ENCODE data around the gene MYH7B. TPM values are rescaled to one million over a fixed set of nuclear protein-coding genes. Genes with fewer than 3 reads are reported as not detected.

Gene MYH7B
- total RNA-seq, 5 donors from 2014 or later (not counting 1 experiment from before 2014, with no cell fraction given): 0.48 to 0.76 (median 0.67) TPM

- H3K4me1 ChIP-seq (ENCODE audit: control insufficient read depth in 1 of 2, extremely low read depth in 1 of 2, insufficient read depth in 2 of 2, low read length in 2 of 2): no peaks in the 10 kb centered on the region
- H3K36me3 Mint-ChIP-seq: no peaks in the 10 kb centered on the region
- no peak for ATAC-seq (replicated peaks in 1 of 4)
- no peaks in the 10 kb centered on the region for H3K9me3 ChIP-seq
- H3K4me3 Mint-ChIP-seq: no peak overlapping the region
- 80% methylated on average over 3 of the region's 7 CpGs for WGBS (ENCODE audit: insufficient coverage)
- no peak overlapping the region for H3K4me3 ChIP-seq (ENCODE audit: control insufficient read depth in 1 of 2, extremely low read depth in 1 of 2, low read length in 1 of 2)
- no peaks in the 10 kb centered on the region for H3K4me1 Mint-ChIP-seq
- CTCF ChIA-PET: no interaction called here
- no peak overlapping the region for H3K27ac ChIP-seq (ENCODE audit: low read length)
- no peaks in the 10 kb centered on the region for H3K27me3 Mint-ChIP-seq
- peaks cover 0 to 4% of the 10 kb centered on the region in 2 experiments for H3K27me3 ChIP-seq (replicated peaks in 1 of 2; ENCODE audit: control insufficient read depth in 2 of 2, extremely low read depth in 1 of 2, insufficient read depth in 2 of 2, low read length in 1 of 2)
- H3K27ac Mint-ChIP-seq: no peak overlapping the region
- no peaks in the 10 kb centered on the region for H3K36me3 ChIP-seq (ENCODE audit: control insufficient read depth in 2 of 2, extremely low read depth in 1 of 2, insufficient read depth in 1 of 2, low read length in 1 of 2)
- POLR2A ChIA-PET: no interaction called here
- no peaks in the 10 kb centered on the region for H3K9me3 Mint-ChIP-seq
- no peak for DNase-seq
Observed at GRCh38 chr20:34968042-34968775, 12.5 kb downstream of the MYH7B start.

GRCh38 chr20:34970193-34970840 lies 14.6 kb downstream of the MYH7B start:
- POLR2A ChIA-PET: no interaction called here
- WGBS (ENCODE audit: insufficient coverage): 85% methylated on average over 4 of the region's 7 CpGs
- DNase-seq: no peak

GRCh38 chr20:34970846-34971560 lies 15.3 kb downstream of the MYH7B start:
- CTCF ChIA-PET: interaction anchor here in 1 of 2 donors (0.5 kb wide), 1 partner anchor 664 kb away, joined by 5 read pairs; no protein-coding TSS in a partner anchor
- POLR2A ChIA-PET: no interaction called here
- Mint-ChIP-seq H3K27me3 (no peaks in the 10 kb centered on the region), H3K4me1 (no peaks in the 10 kb centered on the region), H3K9me3 (no peaks in the 10 kb centered on the region), H3K27ac (no peak overlapping the region), H3K4me3 (no peak overlapping the region), H3K36me3 (no peaks in the 10 kb centered on the region)
- H3K27me3 ChIP-seq (replicated peaks in 1 of 2; ENCODE audit: control insufficient read depth in 2 of 2, extremely low read depth in 1 of 2, insufficient read depth in 2 of 2, low read length in 1 of 2): peaks cover 0 to 5% of the 10 kb centered on the region in 2 experiments
- WGBS (ENCODE audit: insufficient coverage): 87% methylated on average over 7 of the region's 9 CpGs
- H3K36me3 ChIP-seq (ENCODE audit: control insufficient read depth in 2 of 2, extremely low read depth in 1 of 2, insufficient read depth in 1 of 2, low read length in 1 of 2): no peaks in the 10 kb centered on the region
- DNase-seq: no peak
- H3K9me3 ChIP-seq: no peaks in the 10 kb centered on the region
- H3K4me1 ChIP-seq (ENCODE audit: control insufficient read depth in 1 of 2, extremely low read depth in 1 of 2, insufficient read depth in 2 of 2, low read length in 2 of 2): no peaks in the 10 kb centered on the region
- no peak overlapping the region for H3K4me3 ChIP-seq (ENCODE audit: control insufficient read depth in 1 of 2, extremely low read depth in 1 of 2, low read length in 1 of 2)
- no peak for ATAC-seq (replicated peaks in 1 of 4)
- H3K27ac ChIP-seq (ENCODE audit: low read length): no peak overlapping the region

More at GRCh38 chr20:34970193-34970840, 14.6 kb downstream of the MYH7B start:
- Histone ChIP-seq H3K9me3 (no peaks in the 10 kb centered on the region), H3K27me3 (replicated peaks in 1 of 2; ENCODE audit: control insufficient read depth in 2 of 2, extremely low read depth in 1 of 2, insufficient read depth in 2 of 2, low read length in 1 of 2) (peaks cover 0 to 4% of the 10 kb centered on the region in 2 experiments), H3K4me1 (ENCODE audit: control insufficient read depth in 1 of 2, extremely low read depth in 1 of 2, insufficient read depth in 2 of 2, low read length in 2 of 2) (no peaks in the 10 kb centered on the region), H3K36me3 (ENCODE audit: control insufficient read depth in 2 of 2, extremely low read depth in 1 of 2, insufficient read depth in 1 of 2, low read length in 1 of 2) (no peaks in the 10 kb centered on the region), H3K4me3 (ENCODE audit: control insufficient read depth in 1 of 2, extremely low read depth in 1 of 2, low read length in 1 of 2) (no peak overlapping the region), H3K27ac (ENCODE audit: low read length) (no peak overlapping the region)
- Mint-ChIP-seq H3K4me1 (no peaks in the 10 kb centered on the region), H3K4me3 (no peak overlapping the region), H3K9me3 (no peaks in the 10 kb centered on the region), H3K36me3 (no peaks in the 10 kb centered on the region), H3K27ac (no peak overlapping the region), H3K27me3 (no peaks in the 10 kb centered on the region)
- ATAC-seq (replicated peaks in 1 of 4): no peak
- CTCF ChIA-PET: interaction anchor here in 1 of 2 donors (0.5 kb wide), 1 partner anchor 663 kb away, joined by 5 read pairs; no protein-coding TSS in a partner anchor

GRCh38 chr20:34971561-34972235 lies 16.0 kb downstream of the MYH7B start:
- Mint-ChIP-seq H3K9me3 (no peaks in the 10 kb centered on the region), H3K27ac (no peak overlapping the region)
- CTCF ChIA-PET: no interaction called here

DNA sequence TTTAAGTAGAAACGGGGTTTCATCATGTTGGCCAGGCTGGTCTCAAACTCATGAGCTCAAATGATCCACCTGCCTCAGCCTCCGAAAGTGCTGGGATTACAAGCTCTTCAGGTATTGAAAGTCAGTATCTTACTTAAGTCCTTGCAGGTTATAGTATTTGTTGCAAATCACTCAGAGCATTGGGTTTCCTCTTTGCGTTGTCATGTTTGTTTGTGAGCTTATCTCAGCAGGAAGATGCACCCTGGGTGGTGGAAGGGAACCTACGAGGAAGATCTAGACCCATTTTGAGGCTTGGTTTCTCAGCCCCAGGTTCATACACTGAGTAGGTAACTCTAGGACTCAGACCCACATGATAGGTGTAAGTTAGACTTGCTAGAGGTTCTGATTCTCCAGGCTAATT lies 18.6 kb downstream of the MYH7B start:
- ATAC-seq (replicated peaks in 1 of 4): no peak
- Mint-ChIP-seq H3K9me3 (no peaks in the 10 kb centered on the region), H3K4me1 (no peaks in the 10 kb centered on the region), H3K36me3 (no peaks in the 10 kb centered on the region), H3K27me3 (peaks cover 5 to 13% of the 10 kb centered on the region in 2 donors), H3K27ac (no peak overlapping the region), H3K4me3 (no peak overlapping the region)
- Histone ChIP-seq H3K4me3 (ENCODE audit: control insufficient read depth in 1 of 2, extremely low read depth in 1 of 2, low read length in 1 of 2) (no peak overlapping the region), H3K27ac (ENCODE audit: low read length) (no peak overlapping the region), H3K9me3 (no peaks in the 10 kb centered on the region), H3K36me3 (ENCODE audit: control insufficient read depth in 2 of 2, extremely low read depth in 1 of 2, insufficient read depth in 1 of 2, low read length in 1 of 2) (no peaks in the 10 kb centered on the region), H3K4me1 (ENCODE audit: control insufficient read depth in 1 of 2, extremely low read depth in 1 of 2, insufficient read depth in 2 of 2, low read length in 2 of 2) (no peaks in the 10 kb centered on the region), H3K27me3 (replicated peaks in 1 of 2; ENCODE audit: control insufficient read depth in 2 of 2, extremely low read depth in 1 of 2, insufficient read depth in 2 of 2, low read length in 1 of 2) (peaks cover 0 to 24% of the 10 kb centered on the region in 2 experiments)
- WGBS (ENCODE audit: insufficient coverage): 43% methylated on average over 1 of the region's 4 CpGs
- POLR2A ChIA-PET: no interaction called here
- no peak for DNase-seq
- CTCF ChIA-PET: interaction anchor here in 1 of 2 donors (0.7 kb wide), 1 partner anchor 42 kb away, joined by 3 read pairs; no protein-coding TSS in a partner anchor

More at GRCh38 chr20:34971561-34972235, 16.0 kb downstream of the MYH7B start:
- Histone ChIP-seq H3K27me3 (replicated peaks in 1 of 2; ENCODE audit: control insufficient read depth in 2 of 2, extremely low read depth in 1 of 2, insufficient read depth in 2 of 2, low read length in 1 of 2) (peaks cover 0 to 11% of the 10 kb centered on the region in 2 experiments), H3K36me3 (ENCODE audit: control insufficient read depth in 2 of 2, extremely low read depth in 1 of 2, insufficient read depth in 1 of 2, low read length in 1 of 2) (no peaks in the 10 kb centered on the region), H3K27ac (ENCODE audit: low read length) (no peak overlapping the region), H3K4me1 (ENCODE audit: control insufficient read depth in 1 of 2, extremely low read depth in 1 of 2, insufficient read depth in 2 of 2, low read length in 2 of 2) (no peaks in the 10 kb centered on the region), H3K4me3 (ENCODE audit: control insufficient read depth in 1 of 2, extremely low read depth in 1 of 2, low read length in 1 of 2) (no peak overlapping the region), H3K9me3 (no peaks in the 10 kb centered on the region)
- Mint-ChIP-seq H3K4me1 (no peaks in the 10 kb centered on the region), H3K36me3 (no peaks in the 10 kb centered on the region), H3K27me3 (no peaks in the 10 kb centered on the region), H3K4me3 (no peak overlapping the region)
- DNase-seq: no peak
- POLR2A ChIA-PET: no interaction called here
- 86% methylated on average over 10 of the region's 10 CpGs for WGBS (ENCODE audit: insufficient coverage)
- no peak for ATAC-seq (replicated peaks in 1 of 4)

DNA sequence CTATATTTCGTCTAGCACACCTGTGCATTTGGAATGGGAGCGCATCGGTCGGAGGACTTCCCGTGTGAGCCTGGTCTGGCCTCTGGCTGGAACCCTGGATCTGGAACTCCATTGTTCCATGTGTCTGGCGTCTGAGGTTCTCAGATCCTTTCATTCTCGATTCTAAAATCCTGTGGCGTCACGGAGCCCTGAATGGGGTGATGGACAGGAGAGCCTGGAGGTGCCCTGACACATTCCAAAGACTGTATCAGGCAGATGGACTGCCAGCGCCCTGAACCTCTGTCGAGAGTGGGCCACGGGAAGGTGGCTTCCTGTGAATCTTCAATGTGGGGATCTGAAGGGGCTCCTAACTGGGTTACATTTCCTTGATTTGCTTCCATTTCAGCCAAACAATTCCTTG lies 20.6 kb downstream of the MYH7B start:
- no peak for DNase-seq
- H3K4me3 Mint-ChIP-seq: no peak overlapping the region
- no peak overlapping the region for H3K4me3 ChIP-seq (ENCODE audit: control insufficient read depth in 1 of 2, extremely low read depth in 1 of 2, low read length in 1 of 2)
- H3K36me3 Mint-ChIP-seq: no peaks in the 10 kb centered on the region
- H3K36me3 ChIP-seq (ENCODE audit: control insufficient read depth in 2 of 2, extremely low read depth in 1 of 2, insufficient read depth in 1 of 2, low read length in 1 of 2): no peaks in the 10 kb centered on the region
- no peak for ATAC-seq (replicated peaks in 1 of 4)
- 90% methylated on average over 11 of the region's 12 CpGs for WGBS (ENCODE audit: insufficient coverage)
- ChIA-PET POLR2A (no interaction called here), CTCF (no interaction called here)
- H3K4me1 ChIP-seq (ENCODE audit: control insufficient read depth in 1 of 2, extremely low read depth in 1 of 2, insufficient read depth in 2 of 2, low read length in 2 of 2): no peaks in the 10 kb centered on the region
- H3K4me1 Mint-ChIP-seq: no peaks in the 10 kb centered on the region
- H3K9me3 Mint-ChIP-seq: no peaks in the 10 kb centered on the region
- no peaks in the 10 kb centered on the region for H3K9me3 ChIP-seq
- H3K27ac Mint-ChIP-seq: no peak overlapping the region
- H3K27ac ChIP-seq (ENCODE audit: low read length): no peak overlapping the region
- H3K27me3 ChIP-seq (replicated peaks in 1 of 2; ENCODE audit: control insufficient read depth in 2 of 2, extremely low read depth in 1 of 2, insufficient read depth in 2 of 2, low read length in 1 of 2): peaks cover 0 to 43% of the 10 kb centered on the region in 2 experiments
- H3K27me3 Mint-ChIP-seq: peaks cover 6 to 16% of the 10 kb centered on the region in 2 donors

All from T-cell (primary cell).